ENCODE measurements around the gene ALPK3.

The ALPK3 gene

DNA sequence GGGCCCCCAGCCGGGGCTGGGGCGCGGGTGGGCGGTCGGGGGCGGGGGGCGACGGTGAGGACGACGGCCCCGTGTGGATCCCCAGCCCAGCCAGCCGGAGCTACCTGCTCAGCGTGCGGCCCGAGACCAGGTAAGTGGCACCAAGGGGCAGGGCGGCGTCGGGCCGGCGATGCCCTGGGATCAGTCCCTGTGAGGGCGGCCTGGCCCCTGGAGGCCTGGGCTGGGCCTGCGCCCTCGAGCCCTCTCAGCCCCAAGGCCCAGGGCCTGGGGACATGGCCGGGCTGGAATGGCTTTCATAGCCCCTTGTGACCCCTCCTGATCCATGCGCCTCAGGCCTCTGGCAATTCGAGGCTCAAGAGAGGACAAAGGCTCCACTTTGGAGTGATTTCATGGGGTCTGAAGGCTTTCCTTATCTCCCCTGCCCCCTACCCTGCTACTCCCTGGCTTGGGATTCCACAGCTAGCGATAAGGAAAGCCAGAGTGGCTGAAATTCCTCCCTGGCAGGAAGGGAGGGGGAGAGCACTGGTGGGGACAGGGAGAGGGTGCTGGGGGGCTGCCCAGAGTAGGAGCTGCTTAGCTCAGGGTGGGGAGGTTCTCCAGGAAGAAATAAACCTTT is 418 bp downstream of the ALPK3 start:
- TF ChIP-seq TAF1 (IDR thresholded peaks at IDR 0.05; ENCODE audit: low read depth) (no peak), TEAD4 (IDR thresholded peaks at IDR 0.05) (no peak)

- TF ChIP-seq, protein P1, sequence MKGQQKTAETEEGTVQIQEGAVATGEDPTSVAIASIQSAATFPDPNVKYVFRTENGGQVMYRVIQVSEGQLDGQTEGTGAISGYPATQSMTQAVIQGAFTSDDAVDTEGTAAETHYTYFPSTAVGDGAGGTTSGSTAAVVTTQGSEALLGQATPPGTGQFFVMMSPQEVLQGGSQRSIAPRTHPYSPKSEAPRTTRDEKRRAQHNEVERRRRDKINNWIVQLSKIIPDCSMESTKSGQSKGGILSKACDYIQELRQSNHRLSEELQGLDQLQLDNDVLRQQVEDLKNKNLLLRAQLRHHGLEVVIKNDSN (IDR thresholded peaks at IDR 0.05), result peak; percentile 82
- TF ChIP-seq MAX (IDR thresholded peaks at IDR 0.05), result peak; percentile 45; the same call in 1 of the 2 replicates
- TF ChIP-seq CREB1 (IDR thresholded peaks at IDR 0.05; ENCODE audit: low read depth), result no peak
These were observed 1.3 kb downstream of the ALPK3 start for GRCh38 chr15:84818261-84819131.

- no peak for TF ChIP-seq NFIC (IDR thresholded peaks at IDR 0.05)
- no peak for TF ChIP-seq EGR1 (IDR thresholded peaks at IDR 0.05)
- no peak for TF ChIP-seq TAF1 (IDR thresholded peaks at IDR 0.05; ENCODE audit: low read depth)
- no peak for TF ChIP-seq CEBPB (IDR thresholded peaks at IDR 0.05)
- no peak for TF ChIP-seq TEAD4 (IDR thresholded peaks at IDR 0.05)
- no peak for TF ChIP-seq EP300 (IDR thresholded peaks at IDR 0.05; ENCODE audit: borderline replicate concordance)
- TF ChIP-seq REST (IDR thresholded peaks at IDR 0.05; ENCODE audit: low read depth), result no peak
- TF ChIP-seq RAD21 (IDR thresholded peaks at IDR 0.05; ENCODE audit: low read depth), result no peak
- TF ChIP-seq, protein P1 (IDR thresholded peaks at IDR 0.05), result no peak
- no peak for TF ChIP-seq FOXM1 (IDR thresholded peaks at IDR 0.05; ENCODE audit: borderline replicate concordance, low read depth)
- TF ChIP-seq TCF12 (IDR thresholded peaks at IDR 0.05; ENCODE audit: low read depth), result no peak
- no peak for TF ChIP-seq MAX (IDR thresholded peaks at IDR 0.05)
- TF ChIP-seq YY1 (IDR thresholded peaks at IDR 0.05; ENCODE audit: low read depth), result no peak
- TF ChIP-seq ZBTB7A (IDR thresholded peaks at IDR 0.05; ENCODE audit: low read depth), result no peak
- TF ChIP-seq CREB1 (IDR thresholded peaks at IDR 0.05; ENCODE audit: low read depth), result no peak
These were observed 2.2 kb downstream of the ALPK3 start for GRCh38 chr15:84819291-84819768.

- TF ChIP-seq, protein P1 (IDR thresholded peaks at IDR 0.05), result no peak
These were observed 2.6 kb downstream of the ALPK3 start for GRCh38 chr15:84819791-84820190.

- TF ChIP-seq, protein P1 (IDR thresholded peaks at IDR 0.05), result no peak
- TF ChIP-seq EP300 (IDR thresholded peaks at IDR 0.05; ENCODE audit: borderline replicate concordance) (no peak), MAX (IDR thresholded peaks at IDR 0.05) (no peak), TAF1 (IDR thresholded peaks at IDR 0.05; ENCODE audit: low read depth) (no peak), FOXM1 (IDR thresholded peaks at IDR 0.05; ENCODE audit: borderline replicate concordance, low read depth) (no peak), NFIC (IDR thresholded peaks at IDR 0.05) (no peak), YY1 (IDR thresholded peaks at IDR 0.05; ENCODE audit: low read depth) (no peak), TCF12 (IDR thresholded peaks at IDR 0.05; ENCODE audit: low read depth) (no peak), CEBPB (IDR thresholded peaks at IDR 0.05) (no peak), CREB1 (IDR thresholded peaks at IDR 0.05; ENCODE audit: low read depth) (no peak), EGR1 (IDR thresholded peaks at IDR 0.05) (no peak), TEAD4 (IDR thresholded peaks at IDR 0.05) (no peak), REST (IDR thresholded peaks at IDR 0.05; ENCODE audit: low read depth) (no peak)
These were observed 4.4 kb downstream of the ALPK3 start for GRCh38 chr15:84821501-84822021.

Measured in Ishikawa (cell line).